KBM-7 (cell line): Measurements from ENCODE around the gene CAMTA1.
A peak's percentile ranks its signal among the peaks of the same experiment; 100 is the strongest.

Experiments
- DNase-seq: peaks from one replicate; pipeline ENCODE4 v3.0.0-alpha.2; 2015
- in situ Hi-C: fragments of 300-500 bp; cut with MboI; formaldehyde crosslinking; loops from 2 replicates; pipeline ENCODE4 v1.14.3; 2020; ENCODE audit warnings: low sequenced_read_pairs, low pct_unique_long_range_greater_than_20kb, mixed read lengths

The CAMTA1 gene

DNA sequence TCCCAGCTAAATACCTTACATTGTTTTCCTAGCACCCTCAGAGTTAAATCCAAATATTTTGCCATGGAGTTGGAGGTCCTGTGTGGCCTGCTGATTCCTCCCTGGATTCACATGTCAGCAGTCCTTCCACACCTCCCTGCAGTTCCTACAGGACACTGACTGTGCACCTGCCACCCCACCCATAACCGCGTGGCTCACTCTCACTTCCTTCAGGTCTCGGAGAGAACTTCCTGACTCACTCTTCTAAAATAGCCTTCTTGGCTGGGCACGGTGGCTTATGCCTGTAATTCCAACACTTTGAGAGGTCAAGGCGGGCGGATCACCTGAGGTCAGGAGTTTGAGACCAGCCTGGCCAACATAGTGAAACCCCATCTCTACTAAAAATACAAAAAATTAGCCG lies 8.4 kb upstream of the CAMTA1 start:
- DNase-seq, result no peak
- in situ Hi-C loops, result loop anchor here (25.0 kb wide), 1 partner anchor 435 kb away; no protein-coding TSS in a partner anchor

DNA sequence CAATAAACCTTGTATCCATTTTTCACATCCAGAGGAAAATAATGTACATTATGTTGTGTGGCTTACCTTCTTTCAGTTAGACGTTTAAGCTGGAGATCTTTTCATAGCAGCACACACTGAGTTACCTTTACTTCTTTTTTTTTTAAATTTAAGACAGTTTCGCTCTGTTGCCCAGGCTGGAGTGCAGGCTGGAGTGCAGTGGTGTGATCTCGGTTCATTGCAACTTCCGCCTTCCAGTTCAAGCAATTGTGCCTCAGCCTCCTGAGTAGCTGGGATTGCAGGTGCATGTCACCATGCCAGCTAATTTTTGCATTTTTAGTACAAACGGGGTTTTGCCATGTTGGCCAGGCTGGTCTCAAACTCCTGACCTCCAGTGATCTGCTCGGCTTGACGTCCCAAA lies 7.4 kb upstream of the CAMTA1 start:
- in situ Hi-C loops, result loop anchor here (25.0 kb wide), 1 partner anchor 434 kb away; no protein-coding TSS in a partner anchor
- DNase-seq, result no peak

DNA sequence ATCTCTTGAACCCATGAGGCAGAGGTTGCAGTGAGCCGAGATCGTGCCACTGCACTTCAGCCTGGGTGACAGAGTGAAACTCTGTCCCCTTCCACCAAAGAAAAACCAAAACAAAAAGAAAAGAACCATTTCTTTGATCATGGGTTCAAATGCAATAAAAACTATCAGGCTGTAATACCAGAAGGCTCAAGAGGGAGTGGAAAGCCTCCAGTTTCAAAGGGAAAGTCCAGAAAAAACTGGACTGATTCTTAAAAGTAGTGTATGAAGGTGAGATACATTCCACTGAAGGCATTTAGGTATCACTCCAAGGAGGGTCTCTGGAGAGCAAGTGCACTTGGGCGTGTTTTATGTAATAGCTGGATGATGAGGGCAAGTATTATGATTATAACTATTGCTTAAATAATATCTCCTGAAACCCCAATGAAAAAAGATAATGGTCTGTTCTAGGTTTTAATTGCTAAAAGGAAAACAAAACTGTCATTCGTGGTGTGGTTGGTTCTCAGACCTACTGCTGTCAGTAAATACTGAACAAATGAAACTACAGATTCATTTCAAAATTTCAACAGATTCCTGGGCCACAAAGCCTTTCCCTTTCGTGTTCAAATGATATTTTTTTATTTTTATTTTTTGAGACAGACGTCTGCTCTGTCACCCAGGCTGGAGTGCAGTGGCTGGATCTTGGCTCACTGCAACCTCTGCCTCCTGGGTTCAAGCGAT lies 6.0 kb upstream of the CAMTA1 start:
- in situ Hi-C loops, result loop anchor here (25.0 kb wide), 1 partner anchor 433 kb away; no protein-coding TSS in a partner anchor
- no peak for DNase-seq

GRCh38 chr1:6782151-6782550 lies 3.1 kb upstream of the CAMTA1 start:
- DNase-seq, result no peak
- in situ Hi-C loops, result loop anchor here (25.0 kb wide), 1 partner anchor 430 kb away; no protein-coding TSS in a partner anchor

DNA sequence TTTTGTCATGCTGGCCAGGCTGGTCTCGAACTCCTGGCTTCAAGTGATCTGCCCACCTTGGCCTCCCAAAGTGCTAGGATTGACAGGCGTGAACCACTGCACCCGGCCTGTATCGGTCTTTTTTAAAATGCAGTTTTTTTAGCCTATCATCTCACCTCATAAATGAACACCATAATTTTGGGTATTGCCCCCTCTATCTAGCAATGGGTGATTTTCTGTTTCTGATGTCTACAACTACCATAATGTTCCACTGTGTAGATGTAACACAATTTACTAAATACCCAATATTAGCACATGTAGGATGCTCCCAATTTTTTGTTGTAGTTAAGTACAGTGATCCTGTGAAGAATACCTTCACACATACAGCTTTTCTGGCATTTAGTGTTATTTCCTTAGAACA lies 2.0 kb upstream of the CAMTA1 start:
- in situ Hi-C loops, result loop anchor here (25.0 kb wide), 1 partner anchor 429 kb away; no protein-coding TSS in a partner anchor
- peak; percentile 27 for DNase-seq

DNA sequence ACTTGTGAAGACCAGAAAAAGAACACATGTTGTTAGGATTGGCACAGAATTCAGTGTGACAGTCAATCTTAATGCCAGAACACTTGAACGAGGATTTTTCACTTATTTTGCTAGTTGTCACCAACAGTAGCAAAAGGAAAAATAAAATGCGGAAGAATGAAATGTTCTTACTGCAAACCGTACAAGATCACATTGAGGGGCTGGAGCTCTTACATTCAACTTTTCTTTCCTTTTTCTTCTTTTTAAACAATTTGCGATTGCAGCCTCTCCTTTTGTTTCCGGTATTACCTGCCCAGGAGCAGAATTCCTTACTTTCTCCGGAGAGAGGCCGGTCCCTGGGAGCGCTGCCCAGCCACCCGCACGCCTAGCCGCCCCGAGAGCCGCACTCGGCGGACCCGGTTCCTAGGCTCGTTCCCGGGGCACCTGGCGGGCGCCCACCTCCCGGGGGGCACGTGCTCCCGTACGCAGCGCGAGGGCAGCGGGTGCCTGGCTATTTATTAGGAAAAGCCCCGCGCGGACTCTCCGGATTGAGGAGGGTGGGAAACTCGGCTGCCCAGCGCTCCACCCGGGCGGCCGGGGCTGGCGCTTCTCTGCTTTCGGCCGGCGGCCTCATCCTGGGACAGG lies 1.2 kb upstream of the CAMTA1 start:
- in situ Hi-C loops, result loop anchor here (25.0 kb wide), 1 partner anchor 428 kb away; no protein-coding TSS in a partner anchor
- peak; percentile 64 for DNase-seq

DNA sequence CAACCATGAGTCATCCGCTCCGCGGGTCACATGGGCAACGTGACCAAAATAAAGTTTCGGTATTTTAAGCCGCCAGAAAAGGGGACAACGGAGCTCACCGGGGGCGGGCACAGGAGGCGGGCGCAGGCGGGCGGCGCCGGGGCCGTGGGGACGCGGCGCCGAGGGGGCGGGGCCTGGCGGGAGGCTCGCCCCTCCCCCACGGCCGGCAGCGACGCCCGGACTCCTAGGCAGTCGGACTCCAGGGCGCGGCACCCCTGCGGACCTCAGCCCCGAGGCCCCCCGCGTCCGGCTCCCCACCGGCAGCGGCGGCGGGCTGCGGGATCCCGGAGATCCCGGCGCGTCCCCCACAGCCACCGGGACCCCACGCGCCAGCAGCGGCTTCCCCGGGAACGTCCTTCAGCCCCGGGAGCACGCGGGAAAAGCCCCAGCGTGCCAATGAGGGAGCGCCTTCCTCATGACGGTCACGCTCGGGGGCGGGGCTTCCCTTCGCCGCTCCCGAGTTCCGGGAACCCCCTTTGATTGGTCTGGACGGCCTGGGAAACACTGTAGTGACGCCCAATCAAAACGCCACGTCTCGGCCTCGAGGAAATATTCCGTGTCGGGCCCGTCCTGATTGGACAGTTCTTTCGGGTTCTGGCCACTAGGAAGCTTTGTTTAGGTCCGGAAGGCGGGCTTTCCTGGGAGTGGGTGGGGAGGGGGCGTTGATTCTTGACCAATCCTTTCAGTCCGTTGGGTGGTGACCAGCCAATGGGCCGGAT lies 515 bp upstream of the CAMTA1 start:
- in situ Hi-C loops, result loop anchor here (25.0 kb wide), 1 partner anchor 428 kb away; no protein-coding TSS in a partner anchor
- DNase-seq, result peak; percentile 100

- DNase-seq, result peak; percentile 29
- in situ Hi-C loops, result loop anchor here (25.0 kb wide), 1 partner anchor 426 kb away; no protein-coding TSS in a partner anchor
Observed at GRCh38 chr1:6785728-6786505, 663 bp downstream of the CAMTA1 start.

- DNase-seq, result peak; percentile 18
- in situ Hi-C loops, result loop anchor here (25.0 kb wide), 1 partner anchor 423 kb away; no protein-coding TSS in a partner anchor
Observed at GRCh38 chr1:6788946-6789345, 3.7 kb downstream of the CAMTA1 start.

DNA sequence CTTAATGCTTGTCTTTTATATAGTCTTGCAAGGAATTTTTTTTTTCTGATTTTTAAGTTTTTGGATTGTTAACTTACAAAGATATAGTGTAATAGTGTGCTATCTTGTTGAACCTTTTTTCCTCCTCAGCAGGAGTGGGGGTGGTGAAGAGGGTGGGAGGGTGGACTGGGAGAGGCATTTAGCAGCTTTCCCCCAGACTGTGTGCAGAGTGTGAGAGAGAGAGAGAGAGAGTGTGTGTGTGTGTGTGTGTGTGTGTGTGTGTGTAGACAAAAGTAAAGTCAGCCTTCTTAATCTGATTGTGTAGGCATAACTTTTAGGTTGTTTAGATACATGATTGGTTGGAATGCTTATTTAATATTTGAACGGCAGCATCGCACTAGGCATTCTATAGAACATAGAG lies 4.9 kb downstream of the CAMTA1 start:
- no peak for DNase-seq
- in situ Hi-C loops, result loop anchor here (25.0 kb wide), 1 partner anchor 422 kb away; no protein-coding TSS in a partner anchor

GRCh38 chr1:6794164-6794563 lies 8.9 kb downstream of the CAMTA1 start:
- DNase-seq, result peak; percentile 42

DNA sequence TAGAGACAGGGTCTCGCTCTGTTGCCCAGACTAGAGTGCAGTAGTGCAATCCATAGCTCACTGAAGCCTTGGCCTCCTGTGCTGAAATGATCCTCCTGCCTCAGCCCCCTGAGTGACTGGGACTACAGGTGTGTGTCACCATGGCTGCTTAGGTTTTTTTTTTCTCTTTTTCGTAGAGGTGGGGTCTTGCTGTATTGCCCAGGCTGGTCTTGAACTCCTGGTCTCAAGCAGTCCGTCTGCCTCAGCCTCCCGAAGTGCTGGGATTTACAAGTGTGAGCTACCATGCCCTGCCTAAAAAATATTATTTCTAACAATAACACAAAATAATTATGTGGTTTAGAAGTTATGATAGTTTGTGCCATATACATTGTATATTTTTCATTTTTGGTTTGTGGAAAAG lies 9.9 kb downstream of the CAMTA1 start:
- in situ Hi-C loops, result loop anchor here (25.0 kb wide), 1 partner anchor 417 kb away; no protein-coding TSS in a partner anchor
- DNase-seq, result no peak

More at GRCh38 chr1:6794164-6794563, 8.9 kb downstream of the CAMTA1 start:
- in situ Hi-C loops, result loop anchor here (25.0 kb wide), 1 partner anchor 418 kb away; no protein-coding TSS in a partner anchor

GRCh38 chr1:6795661-6796060 lies 10.4 kb downstream of the CAMTA1 start:
- no peak for DNase-seq
- in situ Hi-C loops, result loop anchor here (25.0 kb wide), 1 partner anchor 417 kb away; no protein-coding TSS in a partner anchor

GRCh38 chr1:6796095-6796494 lies 10.8 kb downstream of the CAMTA1 start:
- in situ Hi-C loops, result loop anchor here (25.0 kb wide), 1 partner anchor 416 kb away; no protein-coding TSS in a partner anchor

DNA sequence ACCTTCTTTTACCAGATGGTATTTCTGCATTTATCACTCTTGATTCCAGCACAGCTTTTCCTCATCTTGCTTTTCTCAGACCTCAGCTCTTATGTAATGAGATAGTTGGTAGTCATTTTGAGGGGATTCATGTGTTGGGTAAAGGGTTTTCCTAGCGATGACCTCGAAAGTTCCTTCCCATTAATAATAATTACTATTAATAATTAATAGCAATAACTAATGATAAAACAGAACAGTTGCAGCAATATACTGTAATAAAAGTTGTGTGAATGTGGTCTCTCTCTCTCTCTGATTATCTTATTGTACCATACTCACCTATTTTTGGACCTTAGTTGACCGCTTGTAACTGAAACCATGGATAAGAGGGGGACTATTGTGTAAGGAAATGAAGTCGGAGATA lies 14.2 kb downstream of the CAMTA1 start:
- in situ Hi-C loops, result loop anchor here (25.0 kb wide), 1 partner anchor 413 kb away; no protein-coding TSS in a partner anchor
- DNase-seq, result no peak

More at GRCh38 chr1:6796095-6796494, 10.8 kb downstream of the CAMTA1 start:
- DNase-seq, result no peak

GRCh38 chr1:6800745-6801144 lies 15.5 kb downstream of the CAMTA1 start:
- peak; percentile 24 for DNase-seq
- in situ Hi-C loops, result no loop called here

GRCh38 chr1:6801199-6801598 lies 15.9 kb downstream of the CAMTA1 start:
- in situ Hi-C loops, result no loop called here

DNA sequence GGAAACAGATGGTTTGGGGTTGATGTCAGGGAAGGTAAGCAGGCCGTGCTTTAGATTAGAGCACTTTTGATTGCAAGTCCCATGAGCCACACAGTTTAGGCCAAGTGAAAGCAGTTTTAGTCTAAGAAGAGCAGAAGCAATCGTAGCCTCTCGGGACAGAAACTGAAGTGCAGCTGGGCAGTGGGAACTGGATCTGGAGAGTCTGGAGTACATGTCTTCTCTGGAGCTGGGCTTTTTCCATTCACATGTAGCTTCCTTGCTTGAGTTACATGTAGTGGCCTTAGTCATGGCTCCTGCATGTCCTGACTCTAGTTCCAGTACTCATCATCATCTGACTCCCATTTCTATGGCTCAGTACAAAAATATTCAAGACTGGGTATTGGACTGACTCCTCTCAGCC lies 16.7 kb downstream of the CAMTA1 start:
- in situ Hi-C loops, result no loop called here
- no peak for DNase-seq

More at GRCh38 chr1:6801199-6801598, 15.9 kb downstream of the CAMTA1 start:
- no peak for DNase-seq
